Rectal smooth muscle tissue (tissue), 1 donor: Measurements from ENCODE around the gene LARP4B.

Source experiments
- H3K27ac ChIP-seq: one replicate; pipeline ENCODE4 v1.7.0; 2013; ENCODE audit warnings: low read depth, low read length, inconsistent platforms
- H3K27me3 ChIP-seq: one replicate; pipeline ENCODE4 v1.7.0; 2013; ENCODE audit warnings: low read length; ENCODE audit not compliant: control insufficient read depth, insufficient read depth
- H3K36me3 ChIP-seq: one replicate; pipeline ENCODE4 v1.7.0; 2013; ENCODE audit warnings: low read length; ENCODE audit not compliant: control insufficient read depth, insufficient read depth
- H3K4me1 ChIP-seq: one replicate; pipeline ENCODE4 v1.7.0; 2013; ENCODE audit warnings: low read length; ENCODE audit not compliant: control insufficient read depth, insufficient read depth
- H3K4me3 ChIP-seq: one replicate; pipeline ENCODE4 v1.7.0; 2013; ENCODE audit warnings: low read length
- H3K9ac ChIP-seq: one replicate; pipeline ENCODE4 v1.7.0; 2013; ENCODE audit warnings: low read length

Gene LARP4B

GRCh38 chr10:931326-932318 is at the start of gene LARP4B:
Gene LARP4B, minus strand, starts transcription at chr10:931705. Its CDS starts 45,984 bp downstream, at chr10:885721.
- H3K9ac ChIP-seq, result peak within 1 kb of the TSS; percentile 78
- H3K27ac ChIP-seq, result peak within 1 kb of the TSS; percentile 95
- peaks cover 5% of the 10 kb centered on the region for H3K4me1 ChIP-seq
- peak within 1 kb of the TSS; percentile 84 for H3K4me3 ChIP-seq
- no peaks in the 10 kb centered on the region for H3K36me3 ChIP-seq
- no peaks in the 10 kb centered on the region for H3K27me3 ChIP-seq

- no peak overlapping the region for H3K27ac ChIP-seq
- H3K4me1 ChIP-seq, result no peaks in the 10 kb centered on the region
- H3K36me3 ChIP-seq, result no peaks in the 10 kb centered on the region
- H3K9ac ChIP-seq, result no peak overlapping the region
- H3K27me3 ChIP-seq, result no peaks in the 10 kb centered on the region
- no peak overlapping the region for H3K4me3 ChIP-seq
These were observed 49.1 kb upstream of the LARP4B start for GRCh38 chr10:980468-981093.

GRCh38 chr10:978826-979421 is 47.4 kb upstream of the LARP4B start:
- Histone ChIP-seq H3K27ac (no peak overlapping the region), H3K36me3 (no peaks in the 10 kb centered on the region), H3K4me1 (no peaks in the 10 kb centered on the region), H3K27me3 (no peaks in the 10 kb centered on the region), H3K9ac (no peak overlapping the region), H3K4me3 (no peak overlapping the region)

- H3K9ac ChIP-seq, result no peak overlapping the region
- no peaks in the 10 kb centered on the region for H3K36me3 ChIP-seq
These were observed 44.8 kb upstream of the LARP4B start for GRCh38 chr10:976316-976715.

DNA sequence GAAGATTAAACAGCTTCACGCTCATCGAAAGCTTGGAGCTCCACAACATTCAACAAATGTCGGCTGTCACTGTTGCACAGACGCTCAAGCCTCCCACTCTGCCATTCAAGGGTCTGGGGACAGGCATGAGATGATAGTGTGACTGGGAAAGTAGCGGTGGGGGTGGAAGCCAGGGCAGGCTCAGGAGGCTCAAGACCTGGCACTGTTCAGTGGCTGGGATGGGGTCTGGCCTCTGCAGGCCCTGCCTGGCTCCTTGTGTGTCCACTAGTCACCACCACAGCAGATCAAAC is 43.2 kb upstream of the LARP4B start:
- peaks cover 6% of the 10 kb centered on the region for H3K4me1 ChIP-seq
- H3K36me3 ChIP-seq, result no peaks in the 10 kb centered on the region
- no peak overlapping the region for H3K27ac ChIP-seq
- H3K9ac ChIP-seq, result no peak overlapping the region
- H3K27me3 ChIP-seq, result no peaks in the 10 kb centered on the region
- no peak overlapping the region for H3K4me3 ChIP-seq

More at GRCh38 chr10:976316-976715, 44.8 kb upstream of the LARP4B start:
- H3K27ac ChIP-seq, result no peak overlapping the region
- no peaks in the 10 kb centered on the region for H3K27me3 ChIP-seq
- H3K4me3 ChIP-seq, result no peak overlapping the region
- H3K4me1 ChIP-seq, result no peaks in the 10 kb centered on the region

DNA sequence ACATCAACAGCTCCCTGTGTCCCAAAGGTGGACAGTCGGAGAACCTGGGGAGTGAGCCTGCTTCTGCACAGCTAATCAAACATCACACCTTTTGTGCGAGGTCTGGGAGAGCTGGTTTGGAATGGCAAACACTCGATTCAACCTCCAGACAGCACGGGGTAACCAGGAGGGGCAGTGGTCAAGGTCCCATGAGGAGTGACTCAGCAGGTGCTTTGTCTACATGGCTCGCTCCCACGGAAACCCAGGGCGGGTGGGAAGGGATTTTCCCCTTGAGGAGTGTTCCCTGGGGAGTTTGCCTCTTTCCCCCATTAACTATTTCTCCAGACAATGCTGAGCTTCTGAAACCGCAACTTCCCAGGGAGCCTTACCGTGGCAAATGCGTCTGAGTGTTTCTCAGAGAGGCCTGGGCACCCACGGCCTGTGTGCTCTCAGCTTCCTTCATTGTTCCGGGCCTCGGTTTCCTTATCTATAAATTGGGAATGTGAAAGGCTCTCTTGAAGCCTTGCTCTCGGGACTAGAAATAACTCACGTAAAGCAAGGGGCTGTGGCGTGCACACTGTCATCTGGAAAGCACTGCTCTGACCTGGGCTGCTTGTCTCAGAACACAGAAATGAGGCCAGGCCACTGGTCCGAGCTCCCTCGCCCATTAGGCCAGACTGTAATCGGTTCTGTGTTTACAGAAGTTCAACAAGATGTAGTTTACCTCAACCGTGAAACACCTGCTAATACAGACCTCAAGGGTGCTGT is 42.7 kb upstream of the LARP4B start:
- Histone ChIP-seq H3K27ac (no peak overlapping the region), H3K9ac (no peak overlapping the region), H3K36me3 (no peaks in the 10 kb centered on the region), H3K4me3 (no peak overlapping the region), H3K27me3 (no peaks in the 10 kb centered on the region), H3K4me1 (peaks cover 6% of the 10 kb centered on the region)

- Histone ChIP-seq H3K27ac (no peak overlapping the region), H3K36me3 (no peaks in the 10 kb centered on the region), H3K27me3 (no peaks in the 10 kb centered on the region), H3K4me1 (peaks cover 6% of the 10 kb centered on the region), H3K4me3 (no peak overlapping the region), H3K9ac (no peak overlapping the region)
These were observed 41.3 kb upstream of the LARP4B start for GRCh38 chr10:972763-973162.

- Histone ChIP-seq H3K27me3 (no peaks in the 10 kb centered on the region), H3K4me1 (peaks cover 6% of the 10 kb centered on the region), H3K9ac (no peak overlapping the region), H3K36me3 (no peaks in the 10 kb centered on the region), H3K27ac (no peak overlapping the region), H3K4me3 (no peak overlapping the region)
These were observed 40.1 kb upstream of the LARP4B start for GRCh38 chr10:971613-972012.

DNA sequence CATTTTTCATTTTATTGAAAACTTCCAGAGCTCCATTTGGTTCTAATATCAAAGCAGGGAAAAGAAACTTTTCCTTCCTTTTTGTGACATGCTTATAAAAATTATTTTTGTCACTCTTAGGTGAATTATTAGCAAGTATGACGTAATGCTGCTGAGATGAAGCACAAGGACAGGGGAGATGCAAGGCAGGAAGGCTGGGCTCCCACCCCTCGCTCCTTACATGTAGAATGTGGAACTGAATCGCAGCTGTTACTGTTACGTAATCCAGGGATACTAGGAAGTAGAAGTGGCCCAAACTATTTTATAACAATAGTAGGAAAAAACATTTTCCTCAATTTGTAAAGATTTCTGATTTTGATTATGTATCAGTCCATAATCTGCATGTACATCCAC is 39.6 kb upstream of the LARP4B start:
- no peaks in the 10 kb centered on the region for H3K36me3 ChIP-seq
- H3K27me3 ChIP-seq, result no peaks in the 10 kb centered on the region
- H3K27ac ChIP-seq, result no peak overlapping the region
- peaks cover 6% of the 10 kb centered on the region for H3K4me1 ChIP-seq
- H3K4me3 ChIP-seq, result no peak overlapping the region
- H3K9ac ChIP-seq, result no peak overlapping the region

GRCh38 chr10:970311-971149 is 39.0 kb upstream of the LARP4B start:
- Histone ChIP-seq H3K27ac (peak overlapping the region; percentile 14), H3K4me1 (peaks cover 6% of the 10 kb centered on the region), H3K9ac (no peak overlapping the region), H3K36me3 (no peaks in the 10 kb centered on the region), H3K27me3 (no peaks in the 10 kb centered on the region), H3K4me3 (peak overlapping the region; percentile 45)

DNA sequence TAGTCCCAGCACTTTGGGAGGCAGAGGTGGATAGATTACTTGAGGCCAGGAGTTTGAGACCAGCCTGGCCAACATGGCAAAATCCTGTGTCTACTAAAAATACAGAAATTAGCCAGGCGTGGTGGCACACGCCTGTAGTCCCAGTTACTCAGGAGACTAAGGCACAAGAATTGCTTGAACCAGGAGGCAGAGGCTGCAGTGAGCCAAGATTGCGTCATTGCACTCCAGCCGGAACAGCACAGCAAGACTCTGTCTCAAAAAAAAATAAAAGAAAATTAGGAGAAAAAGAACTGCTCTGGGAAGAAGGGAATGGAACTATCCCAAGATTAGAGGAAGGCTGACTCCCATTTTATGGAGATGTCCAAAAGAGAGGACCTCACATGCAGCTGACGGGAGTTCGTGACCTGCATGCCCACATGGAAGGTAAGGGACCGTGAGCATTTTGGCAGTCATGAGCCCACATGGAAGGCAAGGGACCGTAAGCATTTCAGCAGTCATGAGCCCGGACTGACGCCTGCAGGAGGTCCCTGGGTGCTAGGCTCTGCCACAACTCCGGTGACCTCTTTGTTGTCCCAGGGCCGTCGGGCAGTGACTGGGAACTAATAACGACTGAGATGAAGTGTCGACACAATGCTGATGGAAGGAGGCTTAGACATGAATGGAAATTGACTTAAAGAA is 38.1 kb upstream of the LARP4B start:
- H3K9ac ChIP-seq, result no peak overlapping the region
- no peak overlapping the region for H3K27ac ChIP-seq
- no peaks in the 10 kb centered on the region for H3K36me3 ChIP-seq
- no peak overlapping the region for H3K4me3 ChIP-seq
- peaks cover 6% of the 10 kb centered on the region for H3K4me1 ChIP-seq
- H3K27me3 ChIP-seq, result no peaks in the 10 kb centered on the region
